HepG2 (cell line): Measurements from ENCODE around the gene MZT2A. TPM values are rescaled to one million over a fixed set of nuclear protein-coding genes. Genes with fewer than 3 reads are reported as not detected.
"Not testable (repeated sequence)": the region's sequence is repeated elsewhere in the genome, so short reads cannot be mapped to it uniquely, and the experiment has no call there.

Experiments used
- ATAC-seq: fragments of 200-7000 bp; cut with Tn5 transposase; 3 replicates; pipeline ENCODE4 v1.9.1; 2020; ENCODE audit warnings: mild to moderate bottlenecking, moderate library complexity
- BruUV-seq: library from RNA; stranded (reverse); fragments of 400-500 nt; replicated peaks from 2 replicates; lab custom pipeline; 2021; lab: Mats Ljungman, UMichigan
- CTCF ChIA-PET: fragments of 300-600 bp; formaldehyde crosslinking; extraction: SDS; loops from one replicate; lab custom pipeline; 2021; ENCODE audit warnings: low total read pairs, inconsistent platforms, low intra/inter-chr PET ratio; lab: Yijun Ruan, JAX
- POLR2A ChIA-PET: fragments of 350-600 bp; sonication (Branson Sonifier 250); formaldehyde crosslinking; loops from one replicate; lab custom pipeline; 2020; ENCODE audit warnings: antibody characterized with exemption, inconsistent platforms; lab: Yijun Ruan, JAX
- DNase-seq: peaks from one replicate; pipeline ENCODE4 v3.0.0-alpha.2; 2015; ENCODE audit warnings: low spot score
- FAIRE-seq: peaks from 3 replicates; lab custom pipeline; 2011; peaks lifted over from hg19 to GRCh38; lab: Jason Lieb, UNC
- H2AFZ ChIP-seq: one replicate; pipeline ENCODE4 v1.6.1; 2011; ENCODE audit warnings: low read length, inconsistent platforms
- H3K27ac ChIP-seq: fragments of 300-600 bp; 3 replicates; pipeline ENCODE4 v1.8.0; 2011; ENCODE audit warnings: mixed run types, mild to moderate bottlenecking, mixed read lengths, low read length, inconsistent platforms; ENCODE audit not compliant: insufficient read depth; ENCODE audit errors: extremely low read length
- H3K27me3 ChIP-seq, 2 experiments: fragments of 200-600 bp in 1 of 2; 2 replicates in 1 of 2; 3 replicates in 1 of 2; pipeline versions ENCODE4 v1.6.0 to v1.8.0; 2011; ENCODE audit warnings: low read length in 2 of 2, mild to moderate bottlenecking in 2 of 2, moderate library complexity in 2 of 2, inconsistent platforms in 1 of 2; ENCODE audit not compliant: insufficient read depth in 2 of 2, control insufficient read depth in 1 of 2
- H3K36me3 ChIP-seq, 2 experiments: fragments of 200-600 bp in 1 of 2; replicated peaks in 1 of 2; 2 replicates in 1 of 2; 3 replicates in 1 of 2; pipeline versions ENCODE4 v1.5.1 to v1.8.0; 2011; ENCODE audit warnings: low read length in 2 of 2, inconsistent platforms in 1 of 2; ENCODE audit not compliant: insufficient read depth in 2 of 2, control insufficient read depth in 1 of 2
- H3K4me1 ChIP-seq: 2 replicates; pipeline ENCODE4 v1.5.1; 2012; ENCODE audit warnings: low read length, inconsistent platforms; ENCODE audit not compliant: insufficient read depth
- H3K4me2 ChIP-seq: 2 replicates; pipeline ENCODE4 v1.6.0; 2011; ENCODE audit warnings: low read depth, low read length, inconsistent platforms
- H3K4me3 ChIP-seq, 3 experiments: fragments of 200-600 bp in 1 of 3; sonication (generic), shearing (Covaris generic) in 1 of 3; replicated peaks in 1 of 3; 2 replicates each; pipeline ENCODE4 v1.5.1; 2011 to 2016; ENCODE audit warnings: low read length in 3 of 3, inconsistent platforms in 2 of 3, low read depth in 2 of 3, mild to moderate bottlenecking in 2 of 3, control low read depth in 1 of 3, mixed read lengths in 1 of 3; ENCODE audit not compliant: insufficient read depth in 1 of 3
- H3K79me2 ChIP-seq: one replicate; pipeline ENCODE4 v1.6.1; 2011; ENCODE audit warnings: low read length, inconsistent platforms; ENCODE audit not compliant: insufficient read depth
- H3K9ac ChIP-seq: 2 replicates; pipeline ENCODE4 v1.6.0; 2011; ENCODE audit warnings: mild to moderate bottlenecking, low read depth, low read length, inconsistent platforms; ENCODE audit not compliant: insufficient read depth
- H3K9me3 ChIP-seq: 2 replicates; pipeline ENCODE4 v1.5.1; 2012; ENCODE audit warnings: mild to moderate bottlenecking, low read length
- H4K20me1 ChIP-seq: 2 replicates; pipeline ENCODE4 v1.6.0; 2011; ENCODE audit warnings: inconsistent platforms, mild to moderate bottlenecking, low read length, moderate library complexity; ENCODE audit not compliant: insufficient read depth
- AGO2 ChIP-seq: fragments of 200-400 bp; formaldehyde crosslinking; optimal IDR thresholded peaks from 2 replicates; pipeline ENCODE3; 2017; ENCODE audit warnings: mild to moderate bottlenecking, low read depth, low read length, moderate library complexity
- CTCF ChIP-seq: sonication (generic); formaldehyde crosslinking; IDR thresholded peaks from 2 replicates; pipeline ENCODE4 v1.5.0; 2020; ENCODE audit warnings: mild to moderate bottlenecking, missing genetic modification reagents, moderate library complexity
- NFKBIZ ChIP-seq: IDR thresholded peaks from 2 replicates; pipeline ENCODE4 v1.6.1; 2018; ENCODE audit warnings: missing genetic modification reagents, missing compliant biosample characterization
- NR3C1 ChIP-seq: sonication (generic); formaldehyde crosslinking; IDR thresholded peaks from 2 replicates; pipeline ENCODE4 v1.4.0; 2020; ENCODE audit warnings: missing genetic modification reagents
- POLR2A ChIP-seq, 2 experiments: IDR thresholded peaks; 2 replicates each; pipeline ENCODE4 v1.6.1; 2011; ENCODE audit warnings: low read depth in 2 of 2, low read length in 2 of 2, mild to moderate bottlenecking in 1 of 2, moderate library complexity in 1 of 2; ENCODE audit not compliant: insufficient read depth in 1 of 2
- STAG1 ChIP-seq: sonication (generic); formaldehyde crosslinking; IDR thresholded peaks from 2 replicates; pipeline ENCODE4 v1.4.0; 2020; ENCODE audit warnings: missing genetic modification reagents
- ZNF362 ChIP-seq: sonication (generic); formaldehyde crosslinking; IDR thresholded peaks from 2 replicates; pipeline ENCODE4 v1.4.0; 2020; ENCODE audit warnings: missing genetic modification reagents, mild to moderate bottlenecking, borderline replicate concordance
- ZNF768 ChIP-seq: sonication (generic); formaldehyde crosslinking; IDR thresholded peaks from 2 replicates; pipeline ENCODE4 v1.4.0; 2020; ENCODE audit warnings: missing genetic modification reagents
- WGBS: methylation state at CpG from one replicate; pipeline ENCODE4 v1.1.6; 2017; ENCODE audit warnings: low lambda C conversion rate; 5-methylcytosine and 5-hydroxymethylcytosine counted together
- in situ Hi-C: cut with HindIII; loops from 2 replicates; pipeline ENCODE4 v1.10.0; 2017; ENCODE audit warnings: low pct_unique_long_range_greater_than_20kb; ENCODE audit not compliant: extremely low pct_ligation_motif_present
- intact Hi-C: fragments of 100-400 bp; cut with micrococcal nuclease; formaldehyde crosslinking; loops from one replicate; pipeline ENCODE4 v1.10.0; 2022; ENCODE audit not compliant: unreplicated experiment
- polyA plus RNA-seq, 8 experiments: library from polyadenylated mRNA; depleted of rRNA in 3 of 8; stranded (reverse) in 7 of 8; unstranded in 1 of 8; fragments of >200 nt; fragmentation: Illumina TruSeq in 4 of 8; extraction: Trizol in 4 of 8; gene quantifications; 2 replicates each; pipeline versions ENCODE4 v1.2.1 to v1.2.3, GENCODE V29; 2011 to 2016; ENCODE audit warnings: low read depth in 4 of 8, missing spikeins in 1 of 8, mixed read lengths in 1 of 8; ENCODE audit not compliant: insufficient read depth in 1 of 8
- total RNA-seq, 5 experiments: library from RNA; depleted of rRNA; stranded (reverse); fragments of >200 nt; fragmentation: Illumina TruSeq; extraction: Trizol; gene quantifications; 2 replicates each; pipeline ENCODE4 v1.2.3, GENCODE V29; 2016; ENCODE audit warnings: low read depth in 1 of 5
- TF ChIP-seq, protein P1 (sequence below): sonication (generic); formaldehyde crosslinking; IDR thresholded peaks from 2 replicates; pipeline ENCODE4 v1.5.1; 2020; ENCODE audit warnings: mild to moderate bottlenecking, missing genetic modification reagents

Gene MZT2A
- total and polyA plus RNA-seq, 2 of the 13 experiments (the other 11 are each of a cell fraction or from before 2014, with no cell fraction given): 221 to 349 TPM

GRCh38 chr2:131516621-131517020 is 24.4 kb upstream of the MZT2A start:
- H3K79me2 ChIP-seq, CTCF ChIA-PET, H2AFZ ChIP-seq, POLR2A ChIA-PET, H3K9ac ChIP-seq, H3K9me3 ChIP-seq, H3K27ac ChIP-seq, in situ Hi-C loops, H3K4me3 ChIP-seq, BruUV-seq, H3K4me2 ChIP-seq, H3K4me1 ChIP-seq: not testable (repeated sequence)
- WGBS: 80% methylated on average over 9 of the region's 11 CpGs
- intact Hi-C loops: loop anchor here (1.0 kb wide), 1 partner anchor 103 kb away; no protein-coding TSS in a partner anchor
- FAIRE-seq (peak; percentile 59), ATAC-seq (peak; percentile 58), DNase-seq (peak; percentile 33)
- H3K36me3 ChIP-seq: peaks cover 22 to 28% of the 10 kb centered on the region in 2 experiments; a peak in 4 of 5 replicates
- TF ChIP-seq STAG1 (CRISPR knock-in tag) (peak; percentile 35), AGO2 (peak; percentile 47), CTCF (CRISPR knock-in tag) (peak; percentile 45)
- TF ChIP-seq, all 625 proteins: peak for 3; not testable (repeated sequence) for 622
- H3K27me3 ChIP-seq, H4K20me1 ChIP-seq: not testable (repeated sequence)

DNA sequence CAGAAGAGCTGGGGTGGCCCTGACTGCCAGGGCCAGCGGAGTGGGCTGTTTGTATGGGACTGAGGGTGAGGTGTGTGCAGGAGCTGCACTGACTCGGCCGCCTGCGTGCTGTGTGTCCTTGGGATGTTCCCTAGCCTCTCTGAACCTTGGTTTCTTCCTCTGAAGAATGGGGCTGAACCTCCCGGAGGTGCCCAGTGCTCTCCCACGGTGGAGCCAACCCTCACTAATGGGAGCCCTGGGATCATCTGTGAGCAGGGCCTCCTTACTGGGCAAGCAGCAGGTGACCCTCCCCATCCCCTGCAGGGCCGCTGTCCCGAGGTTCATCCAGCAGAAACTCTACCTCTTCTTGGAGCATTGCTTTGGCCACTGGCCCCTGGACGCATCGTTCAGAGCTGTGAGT is 23.8 kb upstream of the MZT2A start:
- ATAC-seq: no peak
- H3K27me3 ChIP-seq: no peaks in the 10 kb centered on the region
- no peaks in the 10 kb centered on the region for H3K79me2 ChIP-seq
- no peak overlapping the region for H3K9ac ChIP-seq
- H3K27ac ChIP-seq: no peak overlapping the region
- no peaks in the 10 kb centered on the region for H3K4me1 ChIP-seq
- H2AFZ ChIP-seq: no peak overlapping the region
- BruUV-seq: no TSS peak
- 84% methylated on average over 9 of the region's 10 CpGs for WGBS
- intact Hi-C loops: loop anchor here (1.0 kb wide), 1 partner anchor 103 kb away; no protein-coding TSS in a partner anchor
- peak; percentile 34 for FAIRE-seq
- TF ChIP-seq NFKBIZ (no peak), POLR2A (IDR thresholded peaks at IDR 0.05; ENCODE audit: insufficient read depth in 1 of 2, low read depth in 2 of 2, low read length in 2 of 2) (0 out of 4 replicates have a peak, but pooled peaks of 1 of the 2 experiments have one; percentile 20), ZNF362 (CRISPR knock-in tag) (no peak), ZNF768 (peak; percentile 97), NR3C1 (CRISPR knock-in tag) (no peak)
- TF ChIP-seq, protein P1, sequence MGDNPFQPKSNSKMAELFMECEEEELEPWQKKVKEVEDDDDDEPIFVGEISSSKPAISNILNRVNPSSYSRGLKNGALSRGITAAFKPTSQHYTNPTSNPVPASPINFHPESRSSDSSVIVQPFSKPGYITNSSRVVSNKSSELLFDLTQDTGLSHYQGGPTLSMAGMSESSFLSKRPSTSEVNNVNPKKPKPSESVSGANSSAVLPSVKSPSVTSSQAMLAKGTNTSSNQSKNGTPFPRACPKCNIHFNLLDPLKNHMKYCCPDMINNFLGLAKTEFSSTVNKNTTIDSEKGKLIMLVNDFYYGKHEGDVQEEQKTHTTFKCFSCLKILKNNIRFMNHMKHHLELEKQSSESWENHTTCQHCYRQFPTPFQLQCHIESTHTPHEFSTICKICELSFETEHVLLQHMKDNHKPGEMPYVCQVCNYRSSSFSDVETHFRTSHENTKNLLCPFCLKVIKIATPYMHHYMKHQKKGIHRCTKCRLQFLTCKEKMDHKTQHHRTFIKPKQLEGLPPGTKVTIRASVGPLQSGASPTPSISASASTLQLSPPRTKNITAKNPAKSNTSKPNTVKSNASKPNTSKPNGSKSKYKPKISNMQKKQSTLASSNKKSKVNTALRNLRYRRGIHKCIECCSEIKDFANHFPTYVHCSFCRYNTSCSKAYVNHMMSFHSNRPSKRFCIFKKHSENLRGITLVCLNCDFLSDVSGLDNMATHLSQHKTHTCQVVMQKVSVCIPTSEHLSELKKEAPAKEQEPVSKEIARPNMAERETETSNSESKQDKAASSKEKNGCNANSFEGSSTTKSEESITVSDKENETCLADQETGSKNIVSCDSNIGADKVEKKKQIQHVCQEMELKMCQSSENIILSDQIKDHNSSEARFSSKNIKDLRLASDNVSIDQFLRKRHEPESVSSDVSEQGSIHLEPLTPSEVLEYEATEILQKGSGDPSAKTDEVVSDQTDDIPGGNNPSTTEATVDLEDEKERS (CRISPR knock-in tag): no peak
- CTCF ChIA-PET: no interaction called here
- no peaks in the 10 kb centered on the region for H3K9me3 ChIP-seq
- in situ Hi-C loops: no loop called here
- DNase-seq: no peak
- H3K4me3 ChIP-seq: no peak overlapping the region
- peaks cover 25 to 29% of the 10 kb centered on the region in 2 experiments; a peak in 4 of 5 replicates for H3K36me3 ChIP-seq
- POLR2A ChIA-PET: no interaction called here
- H4K20me1 ChIP-seq: no peaks in the 10 kb centered on the region
- H3K4me2 ChIP-seq: no peak overlapping the region
